ENCODE measurements around the gene PDXP. TPM values are rescaled to one million over a fixed set of nuclear protein-coding genes. Genes with fewer than 3 reads are reported as not detected.
A peak's percentile ranks its signal among the peaks of the same experiment; 100 is the strongest.

PDXP gene
- total RNA-seq, 1 experiment from 2014 or later = 24.5 TPM

- peak overlapping the region; percentile 79 for H3K4me3 Mint-ChIP-seq (ENCODE audit: unreplicated experiment)
- ChIA-PET POLR2A (no interaction called here), CTCF (no interaction called here)
- no peaks in the 10 kb centered on the region for H3K27me3 ChIP-seq (replicated peaks; ENCODE audit: control insufficient read depth, insufficient read depth, low read length)
- no peaks in the 10 kb centered on the region for H3K27me3 Mint-ChIP-seq (ENCODE audit: insufficient read depth, unreplicated experiment)
- intact Hi-C loops (cut with micrococcal nuclease; ENCODE audit: unreplicated experiment) = no loop called here
- peaks cover 7% of the 10 kb centered on the region for H3K4me1 Mint-ChIP-seq (ENCODE audit: low read depth, unreplicated experiment)
- BruUV-seq (replicated peaks) = no TSS peak
- no peaks in the 10 kb centered on the region for H3K9me3 ChIP-seq
- no peak overlapping the region for H3K27ac Mint-ChIP-seq (ENCODE audit: unreplicated experiment)
- no peak for DNase-seq
- peaks cover 6% of the 10 kb centered on the region for H3K36me3 Mint-ChIP-seq (ENCODE audit: insufficient read depth, unreplicated experiment)
- no peaks in the 10 kb centered on the region for H3K36me3 ChIP-seq (ENCODE audit: control insufficient read depth, insufficient read depth, low read length)
- H3K4me1 ChIP-seq = peaks cover 9% of the 10 kb centered on the region; the same call in 1 of the 2 replicates
- H3K4me3 ChIP-seq (ENCODE audit: low read depth, low read length) = no peak overlapping the region
- TF ChIP-seq, protein P1, sequence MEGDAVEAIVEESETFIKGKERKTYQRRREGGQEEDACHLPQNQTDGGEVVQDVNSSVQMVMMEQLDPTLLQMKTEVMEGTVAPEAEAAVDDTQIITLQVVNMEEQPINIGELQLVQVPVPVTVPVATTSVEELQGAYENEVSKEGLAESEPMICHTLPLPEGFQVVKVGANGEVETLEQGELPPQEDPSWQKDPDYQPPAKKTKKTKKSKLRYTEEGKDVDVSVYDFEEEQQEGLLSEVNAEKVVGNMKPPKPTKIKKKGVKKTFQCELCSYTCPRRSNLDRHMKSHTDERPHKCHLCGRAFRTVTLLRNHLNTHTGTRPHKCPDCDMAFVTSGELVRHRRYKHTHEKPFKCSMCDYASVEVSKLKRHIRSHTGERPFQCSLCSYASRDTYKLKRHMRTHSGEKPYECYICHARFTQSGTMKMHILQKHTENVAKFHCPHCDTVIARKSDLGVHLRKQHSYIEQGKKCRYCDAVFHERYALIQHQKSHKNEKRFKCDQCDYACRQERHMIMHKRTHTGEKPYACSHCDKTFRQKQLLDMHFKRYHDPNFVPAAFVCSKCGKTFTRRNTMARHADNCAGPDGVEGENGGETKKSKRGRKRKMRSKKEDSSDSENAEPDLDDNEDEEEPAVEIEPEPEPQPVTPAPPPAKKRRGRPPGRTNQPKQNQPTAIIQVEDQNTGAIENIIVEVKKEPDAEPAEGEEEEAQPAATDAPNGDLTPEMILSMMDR (IDR thresholded peaks at IDR 0.05; ENCODE audit: insufficient read depth in 1 of 2, low read depth in 1 of 2, low read length in 1 of 2, severe bottlenecking in 1 of 2, unreplicated experiment in 1 of 2) = no peak
- H3K9me3 Mint-ChIP-seq (ENCODE audit: unreplicated experiment) = no peaks in the 10 kb centered on the region
These were observed 19.8 kb downstream of the PDXP start for GRCh38 chr22:37678372-37678771.

DNA sequence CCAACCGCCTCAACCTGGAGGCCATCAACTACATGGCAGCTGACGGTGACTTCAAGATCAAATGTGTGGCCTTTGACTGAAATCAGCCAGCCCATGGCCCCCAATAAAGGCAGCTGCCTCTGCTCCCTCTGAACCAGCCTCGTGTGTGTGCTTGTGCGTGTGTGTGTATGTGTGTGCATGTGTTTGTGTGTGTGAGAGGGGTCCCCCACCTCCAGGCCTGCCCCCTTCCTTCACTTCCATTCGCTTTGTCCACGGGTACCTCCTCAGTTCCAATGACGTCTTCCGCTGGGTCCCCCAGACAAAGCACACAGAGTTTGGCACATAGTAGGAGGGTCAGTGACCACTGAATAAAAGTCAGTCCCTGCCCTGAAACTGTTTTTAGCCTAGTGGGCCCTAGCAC, 21.1 kb downstream of the PDXP start:
- H3K4me3 Mint-ChIP-seq (ENCODE audit: unreplicated experiment) = no peak overlapping the region

DNA sequence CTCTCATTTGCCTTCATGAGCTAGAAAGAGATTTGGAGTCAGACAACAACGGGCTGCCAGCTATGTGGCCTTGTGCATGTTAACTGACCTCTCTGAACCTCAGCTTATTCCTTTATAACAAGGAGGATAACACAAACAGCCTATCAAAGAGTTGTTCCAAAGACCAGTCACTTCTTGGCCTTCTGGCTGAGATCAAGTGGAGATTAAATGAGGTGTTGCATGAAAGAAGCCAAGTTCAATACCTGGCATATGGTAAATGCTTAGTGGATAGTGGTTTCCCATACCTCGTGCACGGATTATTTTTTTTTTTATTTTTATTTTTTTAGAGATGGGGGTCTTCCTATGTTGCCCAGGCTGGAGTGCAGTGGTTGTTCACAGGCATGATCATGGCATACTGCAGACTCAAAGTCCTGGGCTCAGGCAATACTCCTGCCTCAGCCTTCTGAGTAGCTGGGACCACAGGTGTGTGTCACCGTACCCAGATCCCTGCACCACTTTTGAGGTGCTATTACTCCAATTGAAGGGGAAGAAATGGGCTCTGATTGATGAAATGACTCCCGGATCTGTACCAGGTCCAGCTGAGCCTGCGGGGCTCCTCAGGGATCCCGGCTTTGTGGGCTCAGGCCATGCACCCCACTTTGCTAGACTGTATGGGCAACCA, 21.8 kb downstream of the PDXP start:
- no peak overlapping the region for H3K4me3 ChIP-seq (ENCODE audit: low read depth, low read length)

More for the DNA sequence above, 21.1 kb downstream of the PDXP start:
- H3K27me3 ChIP-seq (replicated peaks; ENCODE audit: control insufficient read depth, insufficient read depth, low read length) = no peaks in the 10 kb centered on the region
- no peak overlapping the region for H3K4me3 ChIP-seq (ENCODE audit: low read depth, low read length)
- ChIA-PET CTCF (interaction anchor here (0.9 kb wide), 1 partner anchor 36 kb away, joined by 5 read pairs; no protein-coding TSS in a partner anchor), POLR2A (no interaction called here)
- no peaks in the 10 kb centered on the region for H3K9me3 ChIP-seq
- no peaks in the 10 kb centered on the region for H3K36me3 ChIP-seq (ENCODE audit: control insufficient read depth, insufficient read depth, low read length)
- intact Hi-C loops (cut with micrococcal nuclease; ENCODE audit: unreplicated experiment) = loop anchor here (5.0 to 10.0 kb wide), 2 partner anchors 75 to 142 kb away; partner anchors contain the start of gene GGA1
- Mint-ChIP-seq H3K27ac (ENCODE audit: unreplicated experiment) (no peak overlapping the region), H3K27me3 (ENCODE audit: insufficient read depth, unreplicated experiment) (no peaks in the 10 kb centered on the region), H3K36me3 (ENCODE audit: insufficient read depth, unreplicated experiment) (peaks cover 6% of the 10 kb centered on the region), H3K9me3 (ENCODE audit: unreplicated experiment) (no peaks in the 10 kb centered on the region), H3K4me1 (ENCODE audit: low read depth, unreplicated experiment) (peaks cover 7% of the 10 kb centered on the region)
- no TSS peak for BruUV-seq (replicated peaks)
- no peak for DNase-seq
- TF ChIP-seq, protein P1 (IDR thresholded peaks at IDR 0.05; ENCODE audit: insufficient read depth in 1 of 2, low read depth in 1 of 2, low read length in 1 of 2, severe bottlenecking in 1 of 2, unreplicated experiment in 1 of 2) = no peak
- peaks cover 14% of the 10 kb centered on the region; the same call in 1 of the 2 replicates for H3K4me1 ChIP-seq

More for the DNA sequence above, 21.8 kb downstream of the PDXP start:
- no peak for DNase-seq
- no TSS peak for BruUV-seq (replicated peaks)
- H3K36me3 Mint-ChIP-seq (ENCODE audit: insufficient read depth, unreplicated experiment) = peaks cover 6% of the 10 kb centered on the region
- no peaks in the 10 kb centered on the region for H3K27me3 Mint-ChIP-seq (ENCODE audit: insufficient read depth, unreplicated experiment)
- Histone ChIP-seq H3K27me3 (replicated peaks; ENCODE audit: control insufficient read depth, insufficient read depth, low read length) (no peaks in the 10 kb centered on the region), H3K9me3 (no peaks in the 10 kb centered on the region), H3K36me3 (ENCODE audit: control insufficient read depth, insufficient read depth, low read length) (no peaks in the 10 kb centered on the region), H3K4me1 (peaks cover 18% of the 10 kb centered on the region; the same call in 1 of the 2 replicates)
- H3K4me1 Mint-ChIP-seq (ENCODE audit: low read depth, unreplicated experiment) = peaks cover 7% of the 10 kb centered on the region
- CTCF ChIA-PET = interaction anchor here (0.9 to 2.0 kb wide), 4 partner anchors 22 to 46 kb away, joined by 3 to 43 read pairs (median 10); partner anchors contain the start of gene PDXP
- POLR2A ChIA-PET = no interaction called here
- H3K4me3 Mint-ChIP-seq (ENCODE audit: unreplicated experiment) = no peak overlapping the region
- no peak overlapping the region for H3K27ac Mint-ChIP-seq (ENCODE audit: unreplicated experiment)
- intact Hi-C loops (cut with micrococcal nuclease; ENCODE audit: unreplicated experiment) = loop anchor here (5.0 to 10.0 kb wide), 2 partner anchors 76 to 143 kb away; partner anchors contain the start of gene GGA1
- TF ChIP-seq, protein P1 (IDR thresholded peaks at IDR 0.05; ENCODE audit: insufficient read depth in 1 of 2, low read depth in 1 of 2, low read length in 1 of 2, severe bottlenecking in 1 of 2, unreplicated experiment in 1 of 2) = no peak
- no peaks in the 10 kb centered on the region for H3K9me3 Mint-ChIP-seq (ENCODE audit: unreplicated experiment)
